ENCODE results near the gene SPINDOC.
A peak's percentile ranks its signal among the peaks of the same experiment; 100 is the strongest.

The SPINDOC gene

GRCh38 chr11:63834535-63835157 is 21.4 kb downstream of the SPINDOC start:
- DNase-seq: no peak

- DNase-seq: no peak
These were observed 21.9 kb downstream of the SPINDOC start for GRCh38 chr11:63835158-63835545.

DNA sequence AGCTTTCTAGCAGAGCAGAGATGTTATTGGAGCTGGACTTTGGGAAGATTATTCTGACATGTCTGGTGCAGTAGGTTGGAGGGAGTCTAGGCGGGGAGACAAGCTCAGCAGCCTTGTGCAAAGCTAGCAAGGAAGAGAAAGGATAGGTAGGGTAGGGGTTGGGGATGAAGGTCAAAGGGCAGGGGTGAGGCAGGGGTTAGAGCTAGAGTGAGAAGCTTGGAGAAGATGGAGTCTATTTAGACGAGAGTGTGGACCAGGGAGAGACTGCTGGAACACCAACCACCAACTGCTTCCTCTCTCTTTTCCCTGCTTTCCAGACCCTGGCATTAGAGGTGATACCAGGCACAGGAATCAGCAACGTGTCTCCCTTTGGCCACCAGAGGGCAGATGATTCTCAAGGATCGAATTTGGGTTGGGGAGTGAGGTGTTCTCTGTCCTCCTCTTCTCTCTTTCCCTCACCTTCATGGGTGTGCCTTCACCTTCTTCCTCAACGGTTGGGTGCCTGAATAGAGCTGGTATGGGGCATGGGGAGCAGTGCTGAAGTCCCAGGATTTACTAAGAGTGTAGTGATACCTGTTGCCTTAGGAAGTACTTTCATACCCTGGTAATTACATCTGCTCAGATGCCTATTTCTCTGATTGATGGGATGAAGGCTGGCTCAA is 23.9 kb downstream of the SPINDOC start:
- peak; percentile 94 for DNase-seq

- DNase-seq: no peak
These were observed 24.5 kb downstream of the SPINDOC start for GRCh38 chr11:63837739-63838138.

- DNase-seq: no peak
These were observed 25.0 kb downstream of the SPINDOC start for GRCh38 chr11:63838150-63838677.

DNA sequence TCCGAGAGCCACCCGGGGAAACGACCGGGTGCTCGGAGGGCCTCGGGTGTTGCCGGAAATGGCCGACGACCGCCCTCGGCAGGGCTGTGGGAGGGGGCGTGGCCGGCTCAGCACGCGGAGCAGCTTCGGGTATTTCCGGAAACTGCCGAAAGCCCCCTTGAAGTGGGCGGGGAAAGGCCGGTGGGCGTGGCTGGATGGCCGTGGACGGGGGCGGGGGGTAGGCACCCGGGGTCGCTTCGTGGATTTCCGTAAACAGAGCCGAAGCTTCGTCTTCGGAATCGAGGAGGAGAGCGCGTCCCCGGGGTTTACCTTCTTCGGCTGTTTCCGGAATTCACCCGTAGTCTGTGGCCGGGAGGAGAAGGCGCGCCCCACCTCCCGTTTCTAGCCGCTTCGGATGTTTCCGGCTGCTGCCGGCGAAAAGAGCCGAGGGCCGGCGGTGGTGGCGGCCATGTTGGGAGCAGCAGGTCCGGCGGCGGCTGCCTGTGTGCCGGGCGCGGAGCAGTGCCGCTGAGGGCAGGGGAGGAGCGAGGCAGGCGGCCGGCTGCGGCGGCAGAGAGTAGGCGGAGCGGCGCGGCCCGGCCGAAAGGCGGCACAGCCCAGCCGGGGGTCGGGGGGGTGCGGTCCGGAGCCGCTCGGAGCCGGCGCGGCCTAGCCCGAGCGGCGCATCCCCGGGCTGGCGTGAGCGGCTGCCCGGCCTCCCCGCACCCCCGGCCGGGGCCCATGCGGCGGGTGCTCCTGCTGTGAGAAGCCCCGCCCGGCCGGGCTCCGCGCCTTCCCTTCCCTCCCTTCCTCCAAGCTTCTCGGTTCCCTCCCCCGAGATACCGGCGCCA is 25.6 kb downstream of the SPINDOC start, which contains the start of gene MARK2:
TSS of gene MARK2 (plus strand) at position 433 of the 830 bp plus-strand sequence. CDS start at position 830, 397 bp downstream.
- peak; percentile 100 for DNase-seq

DNA sequence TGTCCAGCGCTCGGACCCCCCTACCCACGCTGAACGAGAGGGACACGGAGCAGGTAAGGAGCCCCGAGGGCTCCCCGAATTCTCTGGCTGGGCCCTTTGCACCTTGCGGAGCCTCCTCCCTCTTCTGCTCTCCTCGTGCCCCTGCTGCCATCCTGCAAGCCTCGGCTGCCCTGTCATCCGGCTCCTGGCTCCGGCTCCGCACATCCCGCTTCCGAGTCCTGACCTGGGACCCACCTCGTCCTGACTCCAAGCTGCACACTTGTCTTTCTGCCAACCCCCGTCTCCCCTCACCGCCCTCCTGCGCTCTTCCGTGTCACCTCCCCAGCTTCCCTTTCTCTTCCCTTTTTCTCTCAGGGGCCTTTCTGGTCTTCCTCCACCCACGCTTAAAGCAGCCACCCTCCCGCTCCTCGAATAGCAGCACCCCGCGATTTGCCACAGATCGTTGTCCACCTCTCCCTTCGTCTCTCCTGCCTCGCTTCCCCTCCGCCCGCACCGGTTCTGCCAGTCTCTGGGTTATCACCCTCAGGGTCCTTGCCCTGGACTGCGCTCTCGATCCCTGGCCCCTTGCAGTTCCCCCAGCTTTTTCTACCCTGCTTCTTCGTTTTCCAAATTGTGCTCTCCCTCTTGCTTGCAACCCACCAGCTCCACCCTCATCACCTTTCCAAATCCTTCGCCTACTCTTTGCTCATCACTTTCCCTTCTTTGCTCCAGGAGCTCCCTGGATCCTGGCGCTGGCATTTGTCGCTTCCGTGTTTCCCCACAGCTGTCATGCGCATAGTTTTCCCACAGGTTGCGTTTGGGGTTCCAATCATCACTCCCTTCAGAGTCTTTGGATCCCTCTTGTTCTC is 26.5 kb downstream of the SPINDOC start:
- peak; percentile 34 for DNase-seq

GRCh38 chr11:63840356-63841060 is 27.3 kb downstream of the SPINDOC start:
- peak; percentile 15 for DNase-seq

- peak; percentile 44 for DNase-seq
These were observed 28.3 kb downstream of the SPINDOC start for GRCh38 chr11:63841554-63841953.

- no peak for DNase-seq
These were observed 29.8 kb downstream of the SPINDOC start for GRCh38 chr11:63843041-63843440.

GRCh38 chr11:63844836-63845235 is 31.6 kb downstream of the SPINDOC start:
- peak; percentile 79 for DNase-seq

DNA sequence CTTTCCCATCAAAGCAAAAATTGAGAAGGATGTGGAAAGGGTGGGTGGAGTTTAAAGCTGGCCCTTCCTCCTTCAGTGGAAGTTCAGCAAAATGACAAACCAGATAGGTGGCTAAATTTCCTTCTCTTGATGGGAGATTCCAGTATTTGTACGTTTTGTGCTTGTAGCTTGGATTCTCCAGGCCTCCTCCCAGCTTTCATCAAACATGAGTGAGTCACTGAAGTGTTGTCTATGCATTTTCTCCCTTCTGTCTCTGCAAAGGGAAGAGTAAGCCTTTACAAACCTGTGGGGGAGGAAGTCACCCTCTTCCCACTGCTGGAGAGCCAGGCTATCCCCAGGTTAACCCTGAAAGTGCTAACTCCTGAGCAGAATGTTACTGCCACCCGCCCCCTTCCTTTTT is 32.0 kb downstream of the SPINDOC start:
- peak; percentile 13 for DNase-seq

DNA sequence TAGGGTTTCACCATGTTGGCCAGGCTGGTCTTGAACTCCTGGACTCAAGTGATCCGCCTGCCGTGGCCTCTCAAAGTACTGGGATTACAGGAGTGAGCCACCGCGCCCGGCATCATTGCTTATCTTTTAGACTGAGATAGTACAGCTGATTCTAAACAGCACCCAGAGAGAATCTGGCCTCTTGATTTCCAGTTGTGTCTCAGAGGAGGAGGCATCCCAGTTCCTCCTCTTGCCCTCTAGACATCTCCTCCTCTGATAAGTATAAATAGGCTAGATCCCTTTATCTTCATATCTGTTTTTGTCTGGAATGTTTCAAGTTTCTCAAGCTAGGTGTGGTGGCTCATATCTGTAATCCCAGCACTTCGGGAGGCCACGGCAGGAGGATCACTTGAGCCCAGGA is 32.7 kb downstream of the SPINDOC start:
- DNase-seq: no peak

DNA sequence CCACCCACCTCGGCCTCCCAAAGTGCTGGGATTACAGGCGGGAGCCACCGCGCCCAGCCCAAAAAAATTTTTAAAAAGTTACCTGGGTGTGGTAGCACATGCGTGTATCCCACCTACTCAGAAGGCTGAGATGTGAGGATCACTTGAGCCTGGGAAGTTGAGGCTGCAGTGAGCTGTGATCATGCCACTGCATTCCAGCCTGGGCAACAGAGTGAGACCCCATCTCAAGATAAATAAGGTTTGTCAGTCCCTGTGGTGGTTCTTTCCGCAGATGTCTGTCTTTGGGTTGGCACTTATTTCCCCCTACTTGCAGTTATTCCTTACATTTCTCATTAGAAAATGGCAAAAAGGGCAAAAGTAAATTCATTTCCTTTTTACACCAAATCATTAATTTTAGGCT is 33.6 kb downstream of the SPINDOC start:
- no peak for DNase-seq

GRCh38 chr11:63847363-63847762 is 34.1 kb downstream of the SPINDOC start:
- DNase-seq: peak; percentile 21

- no peak for DNase-seq
These were observed 36.4 kb downstream of the SPINDOC start for GRCh38 chr11:63849691-63850090.

DNA sequence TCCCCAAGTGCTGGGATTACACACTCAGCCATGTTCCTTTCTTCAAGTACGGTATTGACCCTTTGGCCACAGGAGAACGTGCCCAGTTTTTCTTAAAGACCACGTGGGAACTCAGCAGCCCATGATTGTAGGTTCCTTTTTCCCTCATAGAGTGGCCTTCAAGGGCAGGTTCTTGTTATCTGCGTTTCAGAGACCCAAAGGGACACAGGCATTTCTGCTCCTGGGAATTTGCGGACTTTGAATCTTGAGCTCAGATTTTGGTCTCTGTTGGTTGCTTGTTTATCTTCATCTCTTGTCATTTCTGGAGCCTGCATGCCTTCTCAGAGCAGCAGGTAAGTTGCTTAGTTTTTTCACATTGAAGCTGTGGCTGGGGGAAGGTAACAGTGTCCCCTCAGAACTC is 37.7 kb downstream of the SPINDOC start:
- no peak for DNase-seq

DNA sequence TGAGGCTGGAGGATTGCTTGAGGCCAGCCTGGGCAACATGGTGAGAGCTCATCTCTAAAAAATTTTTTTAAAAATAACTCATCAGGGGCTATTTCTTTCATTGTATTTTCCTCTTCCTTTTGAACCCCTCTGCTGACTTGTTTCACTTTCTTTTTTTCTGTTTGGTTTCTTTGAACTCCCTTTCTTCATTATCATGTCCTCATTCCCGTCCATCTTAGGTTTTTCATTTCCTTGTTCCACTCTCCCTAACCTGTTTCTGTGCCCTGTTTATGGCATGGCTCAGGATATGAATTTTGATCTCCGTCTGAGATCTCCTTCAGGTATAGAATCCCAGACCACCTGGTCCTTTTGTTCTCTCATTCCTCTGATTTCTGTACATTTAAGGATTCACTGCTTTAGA is 38.1 kb downstream of the SPINDOC start:
- no peak for DNase-seq

DNA sequence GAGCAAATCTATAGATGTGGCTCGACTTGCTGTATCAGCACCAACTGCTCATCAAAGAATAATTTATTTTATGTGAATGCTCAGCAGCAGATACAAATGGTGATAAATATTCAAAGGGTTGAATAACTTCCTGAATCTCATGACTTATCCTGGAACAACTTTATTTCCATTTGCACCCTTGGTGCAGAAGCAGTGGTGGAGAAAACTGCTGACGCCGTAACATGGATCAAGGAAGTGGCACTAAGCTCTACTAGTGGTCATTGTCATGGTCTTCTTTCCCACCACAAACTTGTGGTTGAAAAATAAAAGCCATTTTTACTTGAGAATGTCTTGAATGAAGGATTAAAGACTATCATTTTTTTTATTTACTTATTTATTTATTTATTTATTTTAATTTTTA is 40.2 kb downstream of the SPINDOC start:
- DNase-seq: no peak

GRCh38 chr11:63854696-63855095 is 41.4 kb downstream of the SPINDOC start:
- DNase-seq: no peak

DNA sequence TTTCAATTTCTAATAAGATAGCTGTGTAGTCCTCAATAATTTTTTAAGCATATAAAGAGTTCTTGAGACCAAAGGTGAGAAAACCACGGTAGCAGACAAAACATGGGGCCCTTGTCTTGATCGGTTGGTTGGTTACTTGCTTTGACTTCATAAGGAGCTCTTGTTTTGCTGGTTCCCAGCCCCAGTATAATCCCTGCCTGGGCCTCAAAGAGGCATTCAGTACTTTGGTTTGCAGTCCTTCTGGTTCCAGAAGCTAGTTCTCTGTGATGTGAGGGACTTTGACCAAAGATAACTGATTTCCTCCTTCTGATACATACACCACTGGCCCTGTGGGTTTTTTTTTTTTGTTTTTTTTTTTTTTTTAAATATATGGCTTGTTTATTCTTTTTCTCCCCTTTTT is 42.7 kb downstream of the SPINDOC start:
- DNase-seq: no peak
